Measurements from ENCODE around the gene BAX. TPM values are rescaled to one million over a fixed set of nuclear protein-coding genes. Genes with fewer than 3 reads are reported as not detected.

The BAX gene
- total and polyA plus RNA-seq, 2 of the 13 experiments (the other 11 are each of a cell fraction or from before 2014, with no cell fraction given): 139 to 176 TPM

GRCh38 chr19:48959341-48960239, 4.9 kb downstream of the BAX start:
- in situ Hi-C loops (cut with HindIII; ENCODE audit: extremely low pct_ligation_motif_present, low pct_unique_long_range_greater_than_20kb) (loop anchor here (5.0 kb wide), 1 partner anchor 87 kb away; the partner anchor contains the start of gene PPP1R15A), intact Hi-C loops (cut with micrococcal nuclease; ENCODE audit: unreplicated experiment) (loop anchor here (10.0 kb wide), 2 partner anchors 85 to 175 kb away; partner anchors contain the start of gene PPP1R15A)
- Histone ChIP-seq H3K4me2 (ENCODE audit: low read depth, low read length) (no peak overlapping the region), H3K9ac (ENCODE audit: insufficient read depth, low read depth, low read length) (no peak overlapping the region), H3K9me3 (ENCODE audit: low read length) (no peaks in the 10 kb centered on the region), H3K4me3 (replicated peaks in 1 of 3; ENCODE audit: insufficient read depth in 1 of 3, low read depth in 2 of 3, low read length in 3 of 3) (no peak overlapping the region), H3K4me1 (ENCODE audit: insufficient read depth, low read length) (peaks cover 75% of the 10 kb centered on the region), H3K79me2 (ENCODE audit: insufficient read depth, low read length) (peaks cover 26% of the 10 kb centered on the region), H3K36me3 (replicated peaks in 1 of 2; ENCODE audit: control insufficient read depth in 1 of 2, insufficient read depth in 2 of 2, low read length in 2 of 2) (peaks cover 2 to 3% of the 10 kb centered on the region in 2 experiments; a peak in 1 of 5 replicates), H3K27ac (ENCODE audit: extremely low read length, insufficient read depth, low read length) (peak overlapping the region; percentile 30), H2AFZ (ENCODE audit: low read length) (no peak overlapping the region), H3K27me3 (ENCODE audit: control insufficient read depth in 1 of 2, insufficient read depth in 2 of 2, low read length in 2 of 2) (no peaks in the 10 kb centered on the region; a peak in 1 of 5 replicates), H4K20me1 (ENCODE audit: insufficient read depth, low read length) (no peaks in the 10 kb centered on the region; the same call in 1 of the 2 replicates)
- POLR2A ChIA-PET: interaction anchor here (0.7 to 2.2 kb wide), 5 partner anchors 9 to 86 kb away, joined by 3 to 8 read pairs (median 3); partner anchors contain the start of genes GYS1, NUCB1 and RUVBL2
- 85% methylated on average over 16 of the region's 16 CpGs for WGBS (ENCODE audit: low lambda C conversion rate)
- CTCF ChIA-PET (ENCODE audit: low intra/inter-chr PET ratio, low total read pairs): no interaction called here
- no TSS peak for BruUV-seq (replicated peaks)
- DNase-seq (ENCODE audit: low spot score): no peak
- no peak for ATAC-seq
- no peak for FAIRE-seq
- TF ChIP-seq RBFOX2 (IDR thresholded peaks at IDR 0.05; ENCODE audit: low read depth, low read length): peak; percentile 36; the same call in 1 of the 2 replicates
- no peak for TF ChIP-seq SNRNP70 (IDR thresholded peaks at IDR 0.05; ENCODE audit: low read depth, low read length)
- no peak for TF ChIP-seq IRF2 (CRISPR knock-in tag; IDR thresholded peaks at IDR 0.05)
- 0 out of 2 replicates have a peak, but pooled peaks have one; percentile 4 for TF ChIP-seq ZNF574 (CRISPR knock-in tag; IDR thresholded peaks at IDR 0.05)
- TF ChIP-seq NFYC (CRISPR knock-in tag; IDR thresholded peaks at IDR 0.05): no peak
- TF ChIP-seq ZSCAN12 (CRISPR knock-in tag; IDR thresholded peaks at IDR 0.05): no peak
- TF ChIP-seq GABPA (IDR thresholded peaks at IDR 0.05; ENCODE audit: low read depth, low read length): no peak
- TF ChIP-seq GABPA (CRISPR knock-in tag; IDR thresholded peaks at IDR 0.05; ENCODE audit: low read depth): 0 out of 2 replicates have a peak, but pooled peaks have one; percentile 18
- peak; percentile 25 for TF ChIP-seq YY1 (IDR thresholded peaks at IDR 0.05; ENCODE audit: insufficient read depth, insufficient replicate concordance, low read depth, low read length)
- TF ChIP-seq SP5 (CRISPR knock-in tag; IDR thresholded peaks at IDR 0.05; ENCODE audit: borderline replicate concordance, low read depth): no peak
- TF ChIP-seq TARDBP (CRISPR knock-in tag; IDR thresholded peaks at IDR 0.05): no peak
- no peak for TF ChIP-seq ZNF564 (CRISPR knock-in tag; IDR thresholded peaks at IDR 0.05)
- TF ChIP-seq MEIS1 (CRISPR knock-in tag; IDR thresholded peaks at IDR 0.05; ENCODE audit: borderline replicate concordance): no peak
- no peak for TF ChIP-seq RELA (CRISPR knock-in tag; IDR thresholded peaks at IDR 0.05)
- TF ChIP-seq ZNF10 (CRISPR knock-in tag; IDR thresholded peaks at IDR 0.05; ENCODE audit: borderline replicate concordance, low read depth): no peak
- no peak for TF ChIP-seq ZNF124 (CRISPR knock-in tag; IDR thresholded peaks at IDR 0.05)
- TF ChIP-seq ZNF460 (CRISPR knock-in tag; IDR thresholded peaks at IDR 0.05; ENCODE audit: borderline replicate concordance): no peak
- no peak for TF ChIP-seq ZNF121 (CRISPR knock-in tag; IDR thresholded peaks at IDR 0.05)
- TF ChIP-seq ZNF34 (CRISPR knock-in tag; IDR thresholded peaks at IDR 0.05; ENCODE audit: borderline replicate concordance): no peak
- no peak for TF ChIP-seq XRCC5 (optimal IDR thresholded peaks at IDR 0.05; ENCODE audit: low read length)
- peak; percentile 61 for TF ChIP-seq AGO2 (optimal IDR thresholded peaks at IDR 0.05; ENCODE audit: low read depth, low read length)
